GM10847 (cell line): ENCODE data around the gene OR1F1.

Experiments used
- POLR2A ChIP-seq: IDR thresholded peaks from 2 replicates; pipeline ENCODE4 v1.6.1; 2011; ENCODE audit not compliant: insufficient read length; ENCODE audit errors: extremely low read depth

The OR1F1 gene

GRCh38 chr16:3183445-3184139, 4.4 kb upstream of the OR1F1 start:
- no peak for TF ChIP-seq POLR2A

- TF ChIP-seq POLR2A = no peak
These were observed 886 bp upstream of the OR1F1 start for GRCh38 chr16:3186946-3187690.

- TF ChIP-seq POLR2A = no peak
These were observed 596 bp downstream of the OR1F1 start for GRCh38 chr16:3188675-3188924.

- no peak for TF ChIP-seq POLR2A
These were observed 1.2 kb downstream of the OR1F1 start for GRCh38 chr16:3188925-3189825.

DNA sequence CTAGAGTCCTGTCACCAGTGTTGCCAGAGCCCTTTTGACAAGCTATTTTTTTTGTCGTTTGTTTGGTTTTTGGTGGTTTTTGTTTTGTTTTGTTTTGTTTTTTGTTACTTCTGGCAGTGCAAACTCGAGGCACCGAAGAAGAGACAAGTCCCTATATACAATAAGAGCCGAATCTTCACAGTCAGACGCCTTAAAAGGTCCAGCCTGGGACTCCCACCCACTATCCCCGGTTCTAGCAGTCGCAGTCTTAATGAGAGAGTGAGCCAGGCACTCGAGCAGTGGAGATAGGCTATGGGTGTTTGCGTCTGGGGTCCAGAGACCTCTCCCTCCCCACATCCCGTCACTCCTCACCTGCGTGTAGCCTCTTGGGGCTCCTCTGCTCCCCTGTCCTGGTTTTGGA, 1.9 kb downstream of the OR1F1 start:
- no peak for TF ChIP-seq POLR2A

DNA sequence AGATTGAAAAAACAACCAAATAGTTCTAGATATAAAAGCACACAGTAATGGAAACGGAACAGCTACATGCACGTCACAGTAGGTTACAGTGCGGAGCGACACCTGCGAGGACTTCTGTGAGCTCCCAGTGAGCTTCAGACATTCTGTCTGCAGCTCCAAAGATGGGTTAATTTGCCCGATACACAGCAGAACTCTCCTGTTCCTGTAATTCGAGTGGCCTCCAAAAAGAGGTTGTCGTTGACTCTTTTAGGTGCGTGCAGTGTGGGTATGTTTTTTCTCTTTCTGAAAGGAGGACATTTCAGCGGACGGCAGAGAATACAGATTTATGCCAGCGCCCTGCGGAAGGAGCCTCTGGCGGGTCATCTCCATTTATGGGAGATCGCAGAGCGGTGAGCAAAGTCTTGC, 2.9 kb downstream of the OR1F1 start:
- no peak for TF ChIP-seq POLR2A

GRCh38 chr16:3192476-3193019, 4.5 kb downstream of the OR1F1 start:
- TF ChIP-seq POLR2A = no peak

DNA sequence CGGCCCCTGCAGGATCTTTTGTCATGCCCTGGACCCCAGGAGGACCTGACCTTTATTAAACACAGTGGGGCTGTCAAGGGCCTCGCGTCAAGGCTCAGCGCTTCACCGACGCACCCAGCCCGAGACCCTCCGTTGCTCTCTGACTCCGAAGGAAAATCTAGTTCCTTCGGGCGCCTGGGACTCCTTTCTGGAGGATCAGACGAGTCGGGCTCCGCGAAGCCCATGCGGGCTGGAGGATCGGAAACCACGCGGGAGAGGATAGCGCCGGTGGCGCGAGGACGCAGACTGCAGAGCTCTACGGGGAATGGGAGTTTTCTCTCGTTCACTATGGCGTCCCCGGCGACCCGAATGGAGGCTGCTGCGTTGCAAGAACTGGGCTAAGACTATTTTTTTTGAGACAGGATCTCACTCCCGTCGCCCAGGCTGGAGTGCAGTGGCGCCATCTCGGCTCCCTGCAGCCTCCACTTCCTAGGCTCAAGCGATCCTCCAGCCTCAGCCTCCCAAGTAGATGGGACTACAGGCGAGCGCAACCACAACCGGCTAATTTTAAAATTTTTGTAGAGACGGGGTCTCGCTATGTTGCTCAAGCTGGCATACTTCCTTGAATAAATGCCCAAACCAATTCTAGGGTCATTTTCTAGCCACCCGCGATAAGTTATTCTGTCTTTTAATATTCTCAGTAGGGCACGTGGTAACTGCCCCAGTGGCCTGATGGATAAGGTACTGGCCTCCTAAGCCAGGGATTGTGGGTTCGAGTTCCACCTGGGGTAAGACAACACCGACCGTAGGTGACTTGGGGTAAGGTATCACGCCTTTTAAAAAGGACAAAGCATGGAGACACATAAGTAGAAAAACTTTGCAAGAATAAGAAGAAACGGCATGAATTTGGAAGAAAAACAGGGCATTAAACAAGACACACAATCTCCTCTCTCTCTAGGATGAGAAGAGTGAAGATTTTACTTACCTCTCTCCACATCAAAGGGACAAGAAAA, 5.5 kb downstream of the OR1F1 start:
- no peak for TF ChIP-seq POLR2A

DNA sequence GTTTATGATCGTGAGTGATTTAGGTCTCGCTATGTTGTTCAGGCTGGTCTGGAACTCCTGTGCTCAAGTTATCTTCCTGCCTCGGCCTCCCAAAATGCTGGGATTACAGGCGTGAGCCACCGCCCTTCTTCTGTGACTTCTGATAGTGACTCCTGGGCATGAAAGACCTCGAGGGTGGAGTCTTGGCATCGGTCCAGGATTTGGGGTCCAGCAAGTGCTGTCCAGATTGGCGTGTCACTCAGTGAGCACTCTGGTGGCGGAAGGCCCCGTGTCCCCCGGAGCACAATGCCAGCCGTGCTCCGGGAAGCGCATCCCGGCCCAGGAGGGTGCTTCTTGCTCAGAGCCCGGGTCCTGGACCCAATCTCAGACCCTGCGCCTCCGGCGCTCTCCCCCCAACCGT, 6.8 kb downstream of the OR1F1 start:
- TF ChIP-seq POLR2A = no peak

DNA sequence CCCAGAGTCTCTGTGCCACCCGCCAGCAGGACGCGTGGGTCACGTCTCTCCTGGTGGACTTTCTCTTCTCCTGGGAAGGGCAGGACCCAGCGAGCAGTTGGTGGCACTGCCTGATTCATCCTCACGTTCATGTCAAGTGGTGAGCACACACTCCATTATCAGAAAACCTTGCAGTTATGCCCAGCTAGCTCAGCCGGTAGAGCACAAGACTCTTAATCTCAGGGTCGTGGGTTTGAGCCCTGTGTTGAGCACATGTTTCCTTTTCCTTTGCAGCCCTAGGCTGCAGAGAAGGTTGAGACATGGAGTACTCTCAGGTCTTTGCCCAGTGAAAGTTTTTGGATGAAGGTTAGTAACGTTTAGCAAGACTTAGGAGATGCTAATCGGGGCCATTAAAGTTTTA, 8.0 kb downstream of the OR1F1 start:
- no peak for TF ChIP-seq POLR2A

GRCh38 chr16:3198334-3199072, 10.5 kb downstream of the OR1F1 start:
- no peak for TF ChIP-seq POLR2A

DNA sequence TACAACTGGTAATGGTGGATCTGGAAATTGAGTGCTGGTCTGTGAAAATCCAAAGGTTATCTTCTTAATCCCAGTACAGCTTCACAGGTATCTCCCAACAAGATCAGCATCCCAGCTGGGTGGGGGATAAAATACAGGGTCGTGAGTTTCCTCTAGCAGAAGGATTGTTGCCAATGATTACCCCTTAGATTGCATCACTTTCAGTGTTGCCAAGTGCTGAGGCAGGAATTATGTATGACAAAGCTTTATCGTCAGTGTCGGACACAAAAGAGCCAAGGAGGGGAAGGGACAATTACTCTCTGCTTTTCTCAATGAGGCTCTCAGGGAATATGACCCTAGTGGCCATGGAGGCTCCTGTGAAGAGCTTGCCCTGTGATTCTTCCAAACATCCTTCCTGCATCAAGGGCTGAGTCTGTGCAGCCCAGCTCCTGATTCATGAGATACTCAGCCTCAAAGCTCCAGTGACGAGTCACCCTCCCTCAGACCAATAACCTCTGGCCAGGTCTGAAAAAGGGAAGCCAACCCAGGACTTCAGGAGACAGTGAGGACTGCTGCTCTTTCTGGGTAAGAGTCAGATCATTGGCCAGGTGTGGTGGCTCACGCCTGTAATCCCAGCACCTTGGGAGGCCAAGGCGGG, 15.0 kb downstream of the OR1F1 start:
- no peak for TF ChIP-seq POLR2A
